ENCODE results near the gene NCAPH2. TPM values are rescaled to one million over a fixed set of nuclear protein-coding genes. Genes with fewer than 3 reads are reported as not detected.

The NCAPH2 gene
- total RNA-seq, 1 donor, result 27.5 TPM

- Histone ChIP-seq H3K27ac (ENCODE audit: low read depth, low read length) (peak overlapping the region; percentile 72), H2AFZ (ENCODE audit: low read length) (peak overlapping the region; percentile 91), H3K4me1 (ENCODE audit: insufficient read depth, low read length) (peaks cover 13% of the 10 kb centered on the region), H3K79me2 (ENCODE audit: insufficient read depth, low read length) (peaks cover 50% of the 10 kb centered on the region), H4K20me1 (ENCODE audit: insufficient read depth, low read length) (peaks cover 12% of the 10 kb centered on the region), H3K9me3 (ENCODE audit: low read depth, low read length) (no peaks in the 10 kb centered on the region), H3K4me3 (ENCODE audit: insufficient read depth, low read length) (peak overlapping the region; percentile 99), H3K4me2 (ENCODE audit: insufficient read depth, low read length) (peak overlapping the region; percentile 95), H3K36me3 (ENCODE audit: insufficient read depth, low read length) (peaks cover 17% of the 10 kb centered on the region), H3K27me3 (ENCODE audit: insufficient read depth, low read length) (no peaks in the 10 kb centered on the region)
- TF ChIP-seq, protein P1, sequence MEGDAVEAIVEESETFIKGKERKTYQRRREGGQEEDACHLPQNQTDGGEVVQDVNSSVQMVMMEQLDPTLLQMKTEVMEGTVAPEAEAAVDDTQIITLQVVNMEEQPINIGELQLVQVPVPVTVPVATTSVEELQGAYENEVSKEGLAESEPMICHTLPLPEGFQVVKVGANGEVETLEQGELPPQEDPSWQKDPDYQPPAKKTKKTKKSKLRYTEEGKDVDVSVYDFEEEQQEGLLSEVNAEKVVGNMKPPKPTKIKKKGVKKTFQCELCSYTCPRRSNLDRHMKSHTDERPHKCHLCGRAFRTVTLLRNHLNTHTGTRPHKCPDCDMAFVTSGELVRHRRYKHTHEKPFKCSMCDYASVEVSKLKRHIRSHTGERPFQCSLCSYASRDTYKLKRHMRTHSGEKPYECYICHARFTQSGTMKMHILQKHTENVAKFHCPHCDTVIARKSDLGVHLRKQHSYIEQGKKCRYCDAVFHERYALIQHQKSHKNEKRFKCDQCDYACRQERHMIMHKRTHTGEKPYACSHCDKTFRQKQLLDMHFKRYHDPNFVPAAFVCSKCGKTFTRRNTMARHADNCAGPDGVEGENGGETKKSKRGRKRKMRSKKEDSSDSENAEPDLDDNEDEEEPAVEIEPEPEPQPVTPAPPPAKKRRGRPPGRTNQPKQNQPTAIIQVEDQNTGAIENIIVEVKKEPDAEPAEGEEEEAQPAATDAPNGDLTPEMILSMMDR (IDR thresholded peaks at IDR 0.05; ENCODE audit: extremely low read depth, low read depth, low read length), result no peak
- peak; percentile 98 for DNase-seq (ENCODE audit: insufficient read length, low spot score, missing footprints)
These were observed 1.2 kb upstream of the NCAPH2 start for GRCh38 chr22:50506611-50507420.

DNA sequence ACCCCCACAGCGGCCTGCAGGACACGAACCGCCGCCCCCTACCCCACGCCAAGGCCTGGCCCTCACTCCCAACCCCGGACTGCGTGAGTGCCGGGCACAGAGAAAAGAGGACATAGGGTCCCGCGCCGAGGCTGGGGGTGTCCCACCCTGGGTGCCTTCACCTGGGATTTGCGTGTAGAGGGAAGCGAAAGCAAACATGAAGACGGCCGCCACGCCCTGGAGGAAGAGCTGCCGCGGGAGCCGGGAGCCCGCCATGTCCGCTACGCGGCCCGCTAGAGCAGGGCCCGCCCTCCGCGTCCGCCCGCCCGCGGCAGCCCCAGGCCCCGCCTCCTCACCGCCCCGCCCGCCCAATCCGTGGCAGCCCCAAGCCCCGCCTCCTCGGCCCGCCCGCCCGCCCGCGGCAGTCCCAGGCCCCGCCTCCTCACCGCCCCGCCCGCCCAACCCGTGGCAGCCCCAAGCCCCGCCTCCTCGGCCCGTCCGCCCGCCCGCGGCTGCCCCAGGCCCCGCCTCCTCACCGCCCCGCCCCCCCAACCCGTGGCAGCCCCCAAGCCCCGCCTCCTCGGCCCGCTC is 518 bp upstream of the NCAPH2 start, which contains the start of gene LMF2:
LMF2 (minus strand) TSS at position 282 of the 570 bp plus-strand sequence; CDS start at position 255, 27 bp downstream.
- Histone ChIP-seq H3K4me1 (ENCODE audit: insufficient read depth, low read length) (peaks cover 13% of the 10 kb centered on the region), H3K27me3 (ENCODE audit: insufficient read depth, low read length) (no peaks in the 10 kb centered on the region), H2AFZ (ENCODE audit: low read length) (peak within 1 kb of the TSS; percentile 95), H3K9me3 (ENCODE audit: low read depth, low read length) (no peaks in the 10 kb centered on the region), H3K4me3 (ENCODE audit: insufficient read depth, low read length) (peak within 1 kb of the TSS; percentile 99), H4K20me1 (ENCODE audit: insufficient read depth, low read length) (peaks cover 11% of the 10 kb centered on the region), H3K27ac (ENCODE audit: low read depth, low read length) (peak within 1 kb of the TSS; percentile 72), H3K4me2 (ENCODE audit: insufficient read depth, low read length) (peak within 1 kb of the TSS; percentile 95), H3K36me3 (ENCODE audit: insufficient read depth, low read length) (peaks cover 16% of the 10 kb centered on the region), H3K79me2 (ENCODE audit: insufficient read depth, low read length) (peaks cover 57% of the 10 kb centered on the region)
- DNase-seq (ENCODE audit: insufficient read length, low spot score, missing footprints), result peak; percentile 100
- TF ChIP-seq, protein P1 (IDR thresholded peaks at IDR 0.05; ENCODE audit: extremely low read depth, low read depth, low read length), result no peak

- no peaks in the 10 kb centered on the region for H3K9me3 ChIP-seq (ENCODE audit: low read depth, low read length)
- H3K4me1 ChIP-seq (ENCODE audit: insufficient read depth, low read length), result peaks cover 13% of the 10 kb centered on the region
- peak overlapping the region; percentile 93 for H3K4me3 ChIP-seq (ENCODE audit: insufficient read depth, low read length)
- TF ChIP-seq, protein P1 (IDR thresholded peaks at IDR 0.05; ENCODE audit: extremely low read depth, low read depth, low read length), result no peak
- peak overlapping the region; percentile 92 for H3K4me2 ChIP-seq (ENCODE audit: insufficient read depth, low read length)
- H3K27ac ChIP-seq (ENCODE audit: low read depth, low read length), result peak overlapping the region; percentile 48
- peak; percentile 87 for DNase-seq (ENCODE audit: insufficient read length, low spot score, missing footprints)
- no peaks in the 10 kb centered on the region for H3K27me3 ChIP-seq (ENCODE audit: insufficient read depth, low read length)
- H3K36me3 ChIP-seq (ENCODE audit: insufficient read depth, low read length), result peaks cover 7% of the 10 kb centered on the region
- peaks cover 71% of the 10 kb centered on the region for H3K79me2 ChIP-seq (ENCODE audit: insufficient read depth, low read length)
- peaks cover 9% of the 10 kb centered on the region for H4K20me1 ChIP-seq (ENCODE audit: insufficient read depth, low read length)
- H2AFZ ChIP-seq (ENCODE audit: low read length), result peak overlapping the region; percentile 85
These were observed 873 bp downstream of the NCAPH2 start for GRCh38 chr22:50508897-50509296.

GRCh38 chr22:50513175-50513574 is 5.2 kb downstream of the NCAPH2 start:
- H2AFZ ChIP-seq (ENCODE audit: low read length), result no peak overlapping the region
- no peak for DNase-seq (ENCODE audit: insufficient read length, low spot score, missing footprints)
- H3K36me3 ChIP-seq (ENCODE audit: insufficient read depth, low read length), result peaks cover 5% of the 10 kb centered on the region
- no peaks in the 10 kb centered on the region for H3K27me3 ChIP-seq (ENCODE audit: insufficient read depth, low read length)
- no peaks in the 10 kb centered on the region for H3K9me3 ChIP-seq (ENCODE audit: low read depth, low read length)
- H3K27ac ChIP-seq (ENCODE audit: low read depth, low read length), result no peak overlapping the region
- H3K4me3 ChIP-seq (ENCODE audit: insufficient read depth, low read length), result no peak overlapping the region
- H3K4me2 ChIP-seq (ENCODE audit: insufficient read depth, low read length), result no peak overlapping the region
- H3K79me2 ChIP-seq (ENCODE audit: insufficient read depth, low read length), result peaks cover 77% of the 10 kb centered on the region
- peaks cover 2% of the 10 kb centered on the region for H4K20me1 ChIP-seq (ENCODE audit: insufficient read depth, low read length)
- H3K4me1 ChIP-seq (ENCODE audit: insufficient read depth, low read length), result peaks cover 9% of the 10 kb centered on the region
- TF ChIP-seq, protein P1 (IDR thresholded peaks at IDR 0.05; ENCODE audit: extremely low read depth, low read depth, low read length), result no peak
